Renal pelvis (tissue), 4 donors: ENCODE results near the gene HOXA3. TPM values are rescaled to one million over a fixed set of nuclear protein-coding genes. Genes with fewer than 3 reads are reported as not detected.

Experiments used
- DNase-seq: peaks from one replicate; pipeline ENCODE4 v3.0.0-alpha.2; 2013
- polyA plus RNA-seq, 3 donors: library from polyadenylated mRNA; unstranded; fragments of 120-200 nt; gene quantifications; one replicate each; pipeline ENCODE4 v1.2.1, GENCODE V29; 2013; ENCODE audit not compliant: insufficient read length in 3 of 3

HOXA3 gene
- polyA plus RNA-seq, 3 donors: 39.5 to 49.3 (median 48.7) TPM

DNA sequence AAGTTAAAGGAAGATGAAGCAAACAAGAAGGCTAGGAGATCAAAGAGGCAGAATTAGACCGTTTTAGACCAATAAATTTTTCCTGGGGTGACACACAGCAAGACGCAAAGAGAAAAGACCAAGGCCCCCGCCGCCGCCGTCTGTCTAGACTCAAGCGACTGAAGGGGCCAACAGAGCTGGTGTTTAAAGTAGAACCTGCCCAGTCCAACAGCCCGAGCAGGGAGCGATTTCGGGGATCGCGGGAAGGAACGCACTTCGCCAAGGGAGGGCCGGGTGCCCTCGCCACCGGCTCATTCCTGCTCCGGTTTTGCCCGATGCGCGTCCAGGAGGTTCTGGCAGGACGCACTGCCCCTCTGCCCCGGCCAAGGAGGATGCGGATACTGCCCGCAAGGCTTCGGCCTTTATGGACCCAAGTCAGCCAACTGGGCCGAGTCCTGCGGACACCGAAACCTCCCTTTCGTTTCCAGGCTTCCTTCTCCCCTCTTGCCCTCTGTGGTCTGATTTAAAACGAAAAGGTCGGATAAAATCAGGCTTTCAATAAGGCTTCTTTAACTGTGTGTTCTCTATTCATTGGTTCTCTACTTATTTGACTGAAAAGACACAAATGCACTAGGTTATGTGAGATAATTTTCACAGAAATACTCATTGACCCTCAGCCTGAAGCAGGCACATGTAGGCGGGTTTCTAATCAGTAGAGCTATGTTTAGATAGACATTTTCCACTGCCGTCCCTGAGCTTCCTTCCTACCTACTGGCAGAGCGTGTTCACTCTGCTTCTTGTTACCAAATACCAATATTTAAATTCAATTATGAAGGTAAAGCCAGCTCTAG lies 6.3 kb upstream of the HOXA3 start:
- no peak for DNase-seq

DNA sequence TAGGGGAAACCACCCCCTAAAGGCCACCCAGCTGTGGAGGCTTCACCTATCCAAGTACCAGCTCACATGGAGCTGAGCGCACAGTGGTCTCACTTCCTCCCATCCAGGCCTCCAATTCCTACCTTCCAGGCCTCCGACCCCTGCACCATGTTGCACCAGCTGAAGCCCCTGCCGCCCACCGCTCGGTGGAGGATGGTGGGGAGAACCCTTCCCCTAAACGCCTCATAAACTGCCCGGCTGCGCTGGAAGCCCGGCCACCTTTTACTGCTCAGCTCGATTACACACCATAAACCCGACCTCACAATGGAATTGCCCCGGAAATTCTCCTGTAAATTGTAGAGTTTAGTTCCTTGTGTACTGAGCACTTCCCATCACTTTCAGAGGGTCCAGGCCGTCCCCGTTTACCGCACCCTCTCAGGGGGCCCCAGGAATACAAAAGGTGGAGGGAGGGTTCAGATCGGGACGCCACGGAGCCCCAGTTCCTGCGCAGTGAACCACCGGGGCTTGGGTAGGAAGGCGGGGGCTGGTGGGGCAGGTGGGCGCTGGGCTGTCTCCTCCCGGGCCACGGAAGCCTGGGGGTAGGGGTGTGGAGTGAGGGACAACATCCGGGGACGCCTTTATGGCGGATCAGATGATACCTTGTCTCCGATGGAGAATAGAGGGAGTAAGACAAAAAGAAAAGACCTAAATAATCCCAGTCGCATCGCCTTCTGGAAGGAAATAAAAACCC lies 5.5 kb upstream of the HOXA3 start:
- DNase-seq: no peak

DNA sequence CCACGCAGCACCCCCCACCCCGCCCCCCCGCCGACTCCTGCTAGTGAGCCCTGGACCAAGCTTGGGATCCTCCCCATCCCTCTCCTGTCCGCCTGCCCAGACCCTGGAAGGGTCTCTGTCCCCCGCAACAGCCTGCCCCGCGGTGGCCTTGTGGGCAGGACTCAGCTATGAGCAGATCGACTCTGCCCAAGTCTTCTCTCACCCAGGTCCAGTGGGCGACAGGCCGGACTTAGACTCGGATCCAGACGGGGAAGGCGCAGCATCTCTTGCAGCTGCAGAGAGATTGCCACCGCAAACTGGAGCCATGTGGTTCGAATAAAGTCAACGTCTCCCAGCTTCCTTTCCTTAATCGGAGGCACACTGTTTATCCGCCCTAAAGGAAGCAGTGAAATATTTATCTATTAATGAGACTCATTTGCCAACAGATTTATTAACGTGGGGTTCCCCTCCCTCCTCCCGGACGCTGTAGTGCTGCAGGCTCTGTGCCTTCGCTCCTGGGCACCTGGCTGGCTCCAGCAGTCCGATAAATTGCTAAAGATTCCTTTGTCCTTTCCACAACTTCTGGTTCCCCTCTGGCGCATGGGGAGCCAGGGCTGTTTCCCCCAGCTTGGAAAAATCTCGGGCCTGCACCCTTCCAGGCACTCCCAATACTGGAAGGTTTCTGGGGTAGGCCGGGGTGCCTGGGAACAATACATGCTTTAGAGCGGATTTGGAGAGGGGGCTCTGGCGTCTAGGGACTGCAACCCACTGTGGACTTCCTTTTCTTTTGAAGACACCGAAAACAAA lies 4.7 kb upstream of the HOXA3 start:
- no peak for DNase-seq

DNA sequence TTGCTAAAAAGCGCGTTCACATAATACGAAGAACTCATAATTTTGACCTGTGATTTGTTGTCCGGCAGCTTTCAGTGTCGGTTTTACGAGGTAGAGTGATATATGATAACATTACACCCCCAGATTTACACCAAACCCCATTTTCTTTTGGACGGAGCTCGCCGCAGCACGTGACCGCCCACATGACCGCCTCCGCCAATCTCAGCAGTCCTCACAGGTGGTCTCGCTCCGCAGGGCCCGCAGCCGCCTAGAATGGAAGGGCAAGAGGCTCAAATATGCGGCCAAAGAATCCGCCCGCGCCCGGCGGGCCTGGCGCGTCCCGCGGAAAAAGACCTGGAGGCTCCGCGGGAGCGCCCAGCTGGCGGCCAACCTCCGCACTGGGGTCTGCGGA lies 4.1 kb upstream of the HOXA3 start, which contains the start of gene HOXA7:
Gene HOXA7 (minus strand): TSS at position 168 of the 391 bp plus-strand sequence. CDS start 130 bp downstream, at position 38.
- peak; percentile 94 for DNase-seq

DNA sequence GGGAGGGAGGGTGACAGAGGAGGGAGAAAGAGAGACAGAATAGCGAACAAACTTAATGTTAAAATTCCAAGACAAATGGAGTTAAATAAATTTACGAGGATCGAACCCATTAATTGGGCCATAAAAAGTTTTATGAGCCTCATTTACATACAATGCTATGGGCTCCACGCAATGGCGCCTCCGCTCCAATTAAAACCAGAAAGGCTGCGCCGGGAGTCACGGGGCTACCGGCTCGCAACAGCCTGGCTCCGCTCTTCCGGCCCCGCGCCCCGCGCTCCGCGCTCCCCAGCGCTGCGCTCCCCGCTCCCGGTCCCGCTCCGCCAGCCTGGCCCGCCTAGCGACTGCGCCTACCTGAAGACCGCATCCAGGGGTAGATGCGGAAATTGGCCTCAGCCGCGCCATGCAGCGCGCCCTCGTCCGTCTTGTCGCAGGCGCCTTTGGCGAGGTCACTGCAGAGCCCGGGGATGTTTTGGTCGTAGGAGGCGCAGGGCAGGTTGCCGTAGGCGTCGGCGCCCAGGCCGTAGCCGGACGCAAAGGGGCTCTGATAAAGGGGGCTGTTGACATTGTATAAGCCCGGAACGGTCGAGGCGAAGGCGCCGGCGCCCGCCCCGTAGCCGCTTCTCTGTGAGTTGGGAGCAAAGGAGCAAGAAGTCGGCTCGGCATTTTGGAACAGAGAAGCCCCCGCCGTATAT lies 3.6 kb upstream of the HOXA3 start:
- DNase-seq: no peak

DNA sequence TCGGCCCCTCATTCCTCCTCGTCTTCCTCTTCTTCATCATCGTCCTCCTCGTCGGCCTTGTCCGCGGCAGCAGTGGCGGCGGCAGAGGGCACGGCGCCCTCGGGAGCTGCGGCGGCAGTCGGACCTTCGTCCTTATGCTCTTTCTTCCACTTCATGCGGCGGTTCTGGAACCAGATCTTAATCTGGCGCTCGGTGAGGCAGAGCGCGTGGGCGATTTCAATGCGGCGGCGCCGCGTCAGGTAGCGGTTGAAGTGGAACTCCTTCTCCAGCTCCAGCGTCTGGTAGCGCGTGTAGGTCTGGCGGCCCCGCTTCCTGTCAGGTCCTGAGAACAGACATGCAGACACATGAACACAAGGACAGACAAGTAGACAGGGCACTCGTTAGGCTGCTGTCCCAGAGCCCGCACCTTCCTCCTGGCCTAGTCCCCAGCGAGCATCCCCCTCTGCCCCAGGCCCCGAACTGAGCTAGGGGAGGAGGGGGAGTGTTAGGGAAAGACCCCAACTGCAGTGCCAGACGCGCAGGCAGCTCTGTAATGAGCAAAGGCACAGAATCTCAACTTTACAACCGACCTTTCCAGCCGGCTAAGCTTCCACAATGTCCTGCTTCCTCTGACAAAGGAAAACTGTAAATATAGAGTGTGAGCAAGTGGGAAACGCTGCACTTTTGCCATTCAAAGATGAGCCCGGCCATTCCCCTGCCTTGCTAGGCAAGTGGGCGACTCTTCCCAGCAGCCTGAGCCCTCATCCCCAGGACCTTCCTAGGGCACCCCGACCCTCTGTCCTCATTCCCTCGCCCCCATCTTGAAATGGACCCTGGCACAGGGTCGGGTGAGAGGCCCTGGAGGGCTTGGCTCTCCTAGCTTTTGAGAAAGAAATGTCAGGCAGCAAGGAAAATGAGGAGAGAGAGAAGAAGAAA lies 2.8 kb upstream of the HOXA3 start:
- no peak for DNase-seq

DNA sequence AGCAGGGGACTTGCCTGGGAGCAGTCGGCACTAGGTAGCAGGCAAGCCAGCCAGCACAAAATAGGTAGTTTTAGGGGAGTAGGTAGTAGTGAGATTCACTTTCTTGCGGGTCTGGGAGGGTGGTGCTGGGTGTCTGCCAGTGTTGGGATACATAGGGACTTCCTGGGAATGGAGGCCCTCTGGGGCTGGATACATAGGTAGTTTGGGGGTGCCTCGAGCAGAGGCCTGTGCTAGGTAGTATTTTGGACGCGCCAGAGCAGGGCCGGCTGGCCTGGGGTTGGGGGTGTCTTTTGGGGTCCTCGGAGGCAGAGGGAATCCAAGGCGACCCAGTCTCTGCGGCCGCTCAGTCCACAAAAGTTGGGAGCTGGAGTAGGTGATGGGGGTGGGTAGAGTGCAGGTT lies 2.0 kb upstream of the HOXA3 start:
- no peak for DNase-seq

DNA sequence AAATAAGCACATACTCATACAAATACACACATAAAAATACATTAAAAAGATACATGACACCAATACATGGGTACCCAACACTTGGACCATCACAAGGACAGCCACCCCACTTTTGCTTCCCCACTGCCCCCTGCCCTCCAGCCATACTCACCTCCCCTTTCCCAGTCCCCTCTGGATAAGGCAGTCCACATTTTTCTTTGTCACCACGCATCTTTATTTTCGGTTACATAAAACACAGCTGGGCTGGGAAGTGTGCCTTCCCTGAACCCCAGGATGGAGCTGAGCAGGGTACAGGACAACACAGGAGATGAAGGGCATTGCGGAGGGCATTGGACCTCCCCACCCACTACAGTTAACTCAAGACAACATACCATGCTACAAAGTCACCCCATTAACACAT lies 1.1 kb upstream of the HOXA3 start:
- DNase-seq: no peak

DNA sequence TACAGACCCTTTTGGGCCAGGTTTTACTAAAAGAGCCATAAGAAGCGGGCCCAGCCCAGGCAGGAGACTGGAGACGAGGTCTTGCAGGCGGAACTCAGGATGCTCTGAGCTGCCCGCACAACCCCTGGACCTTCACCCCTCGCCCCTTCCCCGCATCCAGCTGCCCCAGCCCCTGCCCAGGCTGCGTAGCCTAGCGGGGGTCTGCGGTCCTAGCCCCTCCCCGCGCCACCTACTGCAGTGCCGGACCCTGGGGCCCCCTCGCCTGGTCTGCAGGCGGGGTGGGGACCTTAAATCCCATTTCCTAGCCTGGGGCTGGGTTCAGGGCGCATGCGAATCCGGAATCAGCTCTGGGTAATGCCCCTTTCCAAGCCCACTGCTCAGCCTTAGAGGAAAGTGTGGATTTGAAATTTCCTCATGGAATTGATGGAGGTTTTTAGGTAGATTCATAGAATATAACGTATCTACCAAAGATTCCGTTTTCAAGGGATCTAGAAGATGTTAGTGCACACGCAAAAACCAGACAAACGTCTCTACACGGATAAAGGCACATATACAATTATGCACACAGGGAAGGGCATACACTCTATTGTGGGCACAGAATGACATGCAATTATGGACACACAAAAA lies 546 bp upstream of the HOXA3 start:
- DNase-seq: no peak

DNA sequence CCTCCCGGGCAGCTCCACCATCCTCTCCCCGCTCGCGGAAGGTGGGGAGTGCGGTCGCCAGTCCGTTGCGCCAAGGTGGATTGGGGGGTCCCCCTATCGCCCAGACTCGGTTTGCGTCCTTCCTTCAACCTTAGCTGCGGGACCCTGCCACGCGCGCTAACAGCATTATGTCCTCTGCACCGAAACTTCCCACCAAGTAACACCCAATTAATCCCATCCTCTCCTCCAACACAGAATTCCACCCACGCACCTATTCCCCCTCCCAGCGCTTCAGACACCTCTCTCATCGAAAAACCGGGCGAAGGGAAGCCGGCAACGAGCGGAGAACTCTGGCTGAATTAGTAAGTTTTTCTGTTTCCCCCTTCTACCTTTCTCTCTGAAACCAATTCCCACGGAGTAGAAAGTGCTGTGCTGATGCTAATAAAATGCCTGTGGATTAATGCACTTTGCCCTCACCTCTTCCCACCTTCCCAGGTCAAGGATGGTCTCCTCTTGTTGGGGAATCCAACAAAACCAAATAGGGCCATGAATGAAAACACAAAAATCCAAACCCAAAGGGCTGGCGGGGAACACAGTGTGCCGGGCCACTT lies 947 bp downstream of the HOXA3 start:
- DNase-seq: no peak

DNA sequence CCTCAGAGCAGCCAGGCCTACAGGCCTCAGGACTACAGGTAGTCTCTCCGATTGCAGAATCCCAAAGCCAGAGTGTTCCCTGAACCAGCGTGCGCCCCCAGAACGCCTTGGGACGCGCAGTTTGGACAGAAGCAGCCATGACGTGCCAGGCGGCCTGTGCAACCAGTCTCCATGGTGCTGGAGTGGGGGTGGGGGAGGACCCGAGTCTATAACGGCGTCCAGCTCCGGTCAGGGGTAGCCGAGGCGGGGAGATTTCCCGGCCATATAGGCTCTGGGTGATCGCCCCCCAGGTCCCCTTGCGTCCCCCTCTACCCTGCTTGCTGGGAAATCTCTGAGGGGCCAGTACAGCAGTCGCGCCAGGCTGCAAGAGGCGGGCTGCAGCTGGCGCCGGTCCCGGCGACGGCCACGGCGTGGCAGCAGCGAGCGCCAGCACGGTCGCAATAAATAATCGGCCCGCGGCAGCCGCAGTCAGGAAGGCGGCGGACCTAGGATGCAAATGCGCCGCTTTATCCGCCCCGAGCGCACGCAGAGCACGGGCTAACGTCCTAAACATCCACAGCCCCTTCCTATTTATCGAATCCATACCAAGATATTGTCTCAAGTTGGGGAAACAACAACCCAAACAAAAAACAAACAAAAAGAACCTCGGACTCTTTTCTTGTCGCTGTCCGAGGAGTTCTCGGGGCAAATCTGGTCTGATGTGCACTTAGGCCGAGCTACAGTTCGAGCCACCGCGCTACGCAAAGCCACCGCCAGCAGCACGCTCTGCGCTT lies 1.6 kb downstream of the HOXA3 start:
- DNase-seq: no peak

DNA sequence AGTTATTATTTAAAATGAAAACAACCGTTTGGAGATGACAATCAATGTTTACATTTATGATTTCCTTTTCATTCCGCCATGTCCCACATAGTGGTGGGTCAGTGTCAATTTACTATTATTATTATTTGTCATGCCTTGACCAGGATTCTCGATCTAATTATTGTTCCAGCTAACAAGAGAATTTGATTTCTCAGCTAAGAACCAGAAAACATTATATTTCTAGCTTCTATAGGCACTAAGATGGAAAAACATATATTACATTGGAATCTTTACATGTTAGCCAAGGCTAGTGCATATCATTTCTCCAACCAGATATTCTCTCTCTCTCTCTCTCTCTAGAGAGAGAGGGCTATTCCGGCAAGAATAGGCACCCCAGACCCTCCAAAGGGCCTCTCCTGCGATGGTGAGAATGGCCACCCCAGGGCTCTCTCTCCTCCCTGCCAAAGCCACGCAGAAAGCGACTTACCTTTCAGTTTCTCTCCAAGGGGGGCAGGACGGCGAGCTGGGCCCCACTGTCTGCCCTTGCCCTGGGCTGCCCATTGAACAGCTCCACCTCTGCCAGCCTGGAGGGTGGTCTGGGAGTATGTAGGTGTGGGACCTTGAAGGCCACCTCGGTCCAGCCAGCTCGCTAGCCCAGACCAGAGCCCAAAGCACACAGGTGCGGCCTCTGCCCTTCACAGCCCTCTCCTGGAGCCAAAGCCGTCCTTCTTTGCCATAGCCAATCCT lies 2.4 kb downstream of the HOXA3 start:
- no peak for DNase-seq

DNA sequence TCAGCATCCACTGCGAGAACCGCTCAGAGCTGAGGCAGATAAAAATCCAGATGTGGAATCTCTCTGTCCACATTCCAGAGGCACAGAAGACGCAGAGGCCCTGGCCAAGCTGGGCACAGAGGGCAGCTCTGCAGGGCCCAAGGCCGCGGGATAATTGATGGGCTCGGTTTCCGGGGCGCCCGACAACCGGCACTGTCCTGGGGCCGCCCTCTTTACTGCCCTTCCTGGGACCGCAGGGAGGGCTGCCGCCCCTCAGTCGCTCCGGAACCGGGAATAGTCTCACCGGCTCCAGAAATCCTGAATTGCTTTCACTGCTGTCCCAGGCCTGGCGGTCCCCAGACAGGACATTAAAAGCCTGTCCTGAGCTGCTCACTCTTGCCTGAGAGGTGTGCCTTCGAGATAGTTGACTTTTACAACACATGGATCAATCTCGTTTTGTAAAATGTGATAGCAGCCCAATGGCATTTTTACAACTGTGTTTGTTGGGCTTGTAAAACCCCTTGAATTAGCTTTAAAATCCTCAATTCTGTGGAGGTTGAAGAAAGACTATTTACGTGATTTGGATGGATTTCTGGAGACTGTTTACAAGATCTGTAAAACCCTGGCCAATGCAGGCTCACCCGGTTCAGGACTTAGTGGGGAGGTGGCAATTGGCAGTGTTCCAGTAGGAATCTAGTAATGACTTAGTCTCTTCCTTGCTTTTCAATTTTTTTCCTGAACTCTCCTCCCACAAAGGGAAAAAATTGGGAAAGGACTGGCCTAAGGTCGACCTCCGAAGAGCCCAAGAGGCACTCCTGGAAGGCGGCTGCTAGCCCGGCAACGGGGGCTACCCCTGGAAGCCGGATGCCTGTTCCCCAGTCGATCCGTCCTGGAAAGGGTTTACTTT lies 3.4 kb downstream of the HOXA3 start:
- no peak for DNase-seq

DNA sequence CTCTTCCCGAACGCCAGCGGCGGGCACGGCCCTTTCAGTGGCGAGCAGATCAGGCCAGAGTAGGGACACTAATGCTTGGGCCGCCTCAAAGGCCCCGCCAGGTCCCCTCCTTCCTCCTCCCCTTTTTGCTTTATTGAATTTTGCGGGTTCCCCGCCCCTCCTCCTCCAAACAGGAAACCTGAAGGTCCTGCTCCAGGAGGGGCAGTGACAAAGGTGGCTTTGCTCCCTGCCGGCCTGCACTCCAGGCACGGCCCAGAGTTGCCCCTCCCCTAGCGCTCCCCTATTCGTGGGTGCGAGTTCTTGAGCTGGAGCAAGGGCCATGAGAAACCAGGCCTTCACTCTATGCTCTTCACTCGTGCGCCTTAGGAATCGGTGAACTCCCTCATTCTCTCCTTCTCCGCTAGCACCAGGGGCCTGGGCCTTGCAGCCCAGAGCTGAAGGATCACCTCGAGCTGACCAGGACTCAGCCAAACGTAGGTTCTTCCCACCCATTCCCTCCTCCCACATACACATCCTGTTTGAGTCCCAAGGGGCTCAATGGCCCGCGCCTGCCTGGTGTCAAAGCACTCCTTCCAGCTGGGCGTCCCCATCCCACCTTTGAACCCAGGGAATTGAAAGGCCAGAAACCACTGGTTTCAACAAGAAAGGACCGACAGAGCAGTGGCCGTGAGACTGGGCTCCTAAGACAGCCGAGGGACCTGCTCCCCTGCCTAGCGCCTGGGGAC lies 4.2 kb downstream of the HOXA3 start:
- DNase-seq: no peak

DNA sequence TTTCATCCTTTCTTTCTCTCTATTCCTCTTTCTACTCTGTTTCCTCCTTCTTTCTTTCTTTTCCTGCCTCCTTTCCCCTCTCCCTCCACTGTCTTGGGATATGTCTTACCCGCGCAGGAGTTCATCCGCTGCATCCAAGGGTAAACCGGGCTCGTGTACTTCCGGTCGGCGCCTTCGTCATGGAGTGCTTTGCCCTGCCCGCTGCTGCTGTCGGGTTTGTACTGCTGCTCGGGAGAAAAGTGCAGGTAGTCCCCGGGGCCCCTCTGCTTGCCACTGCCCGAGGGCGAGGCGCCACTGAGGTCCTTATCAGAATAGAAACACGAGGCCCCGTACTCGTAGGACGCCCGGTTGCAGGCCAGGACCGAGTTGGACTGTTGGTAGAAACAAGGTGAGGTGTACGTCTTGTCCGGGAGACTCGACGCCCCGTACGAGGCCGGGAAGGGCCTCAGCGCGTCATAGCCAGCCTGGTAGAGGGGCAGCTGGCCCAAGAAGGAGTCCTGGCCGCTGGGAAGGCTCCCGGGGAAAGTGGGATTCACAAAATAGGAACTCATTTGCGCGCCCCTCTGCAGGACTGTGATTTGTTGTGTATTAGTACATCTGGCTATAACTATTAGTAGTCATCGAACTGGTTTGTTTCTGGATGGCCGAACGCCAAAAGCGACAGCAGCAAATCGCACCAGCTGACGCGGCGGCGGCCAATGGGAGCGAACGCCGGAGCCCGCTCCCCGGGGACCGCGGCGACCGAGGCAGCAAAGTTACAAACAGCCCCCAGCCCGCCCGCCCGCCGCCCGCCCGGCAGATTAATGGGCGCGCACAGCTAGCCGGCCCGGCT lies 5.0 kb downstream of the HOXA3 start, which contains the start of gene HOXA6:
Gene HOXA6 (minus strand): TSS at position 576 of the 832 bp plus-strand sequence. CDS start 25 bp downstream, at position 551.
- no peak for DNase-seq
